ENCODE results near the gene LYPD8. TPM values are rescaled to one million over a fixed set of nuclear protein-coding genes. Genes with fewer than 3 reads are reported as not detected.

The LYPD8 gene
- total and polyA plus RNA-seq, 2 of the 8 experiments (the other 6 are each of a cell fraction or from before 2014, with no cell fraction given): not detected

- TF ChIP-seq CHD7 (IDR thresholded peaks at IDR 0.05; ENCODE audit: insufficient replicate concordance, low read length): no peak
These were observed 44.9 kb upstream of the LYPD8 start (continued) for GRCh38 chr1:248800459-248800858.

Data from H1 (cell line).